Right lobe of liver (tissue), 6 donors: ENCODE measurements around the gene LRRIQ1. TPM values are rescaled to one million over a fixed set of nuclear protein-coding genes. Genes with fewer than 3 reads are reported as not detected.

ENCODE experiments used
- ATAC-seq, 4 donors: fragments of 200-7000 bp; cut with Tn5 transposase; one replicate each; pipeline ENCODE4 v1.9.1; 2020; ENCODE audit warnings: mild to moderate bottlenecking in 4 of 4, moderate library complexity in 4 of 4
- DNase-seq, 3 donors: peaks; one replicate each; pipeline ENCODE4 v3.0.0-alpha.2; 2020
- H3K27ac ChIP-seq, 3 donors: fragments of 200-600 bp; one replicate each; pipeline ENCODE4 v1.8.0; 2022
- H3K27me3 ChIP-seq, 2 donors: fragments of 200-600 bp; one replicate each; pipeline ENCODE4 v1.8.0; 2022
- H3K36me3 ChIP-seq, 4 donors: fragments of 200-600 bp; sonication (generic) in 1 of 4; one replicate each; pipeline versions ENCODE4 v1.5.1 to v1.8.0; 2017 to 2022; ENCODE audit warnings: control low read depth in 1 of 4
- H3K4me1 ChIP-seq, 4 donors: fragments of 200-600 bp; sonication (generic) in 1 of 4; one replicate each; pipeline versions ENCODE4 v1.5.1 to v1.8.0; 2017 to 2022; ENCODE audit warnings: control low read depth in 1 of 4
- H3K4me3 ChIP-seq, 3 donors: fragments of 200-600 bp; one replicate each; pipeline ENCODE4 v1.8.0; 2022
- H3K9me3 ChIP-seq, 4 donors: fragments of 200-600 bp; sonication (generic) in 1 of 4; one replicate each; pipeline versions ENCODE4 v1.5.1 to v1.8.0; 2017 to 2022; ENCODE audit warnings: control low read depth in 1 of 4
- POLR2A ChIP-seq: fragments of 450-650 bp; IDR thresholded peaks from one replicate; pipeline ENCODE4 v1.6.1; 2017; ENCODE audit warnings: antibody characterized with exemption, mild to moderate bottlenecking
- WGBS: methylation state at CpG from one replicate; pipeline ENCODE4 v1.1.6; 2018; ENCODE audit warnings: low coverage, low lambda C conversion rate; ENCODE audit not compliant: insufficient coverage; ENCODE audit errors: missing lambda C conversion rate; 5-methylcytosine and 5-hydroxymethylcytosine counted together
- intact Hi-C, 2 donors: fragments of 100-400 bp; cut with DNase I; formaldehyde crosslinking; loops; one replicate each; pipeline versions ENCODE4 v1.11.2 to v1.14.1; 2022
- total RNA-seq, 6 experiments: library from RNA; depleted of rRNA in 2 of 6; stranded (reverse); fragments of >200 nt in 2 of 6; fragmentation: NEBNext Ultra II Directional in 3 of 6; extraction: Animal tissue kit (Norgen Biotek cat#: 25700) in 3 of 6; gene quantifications; one replicate each; pipeline versions ENCODE4 v1.1.0 to v1.2.4, GENCODE V29; 2016 to 2023
- TF ChIP-seq, protein P1 (sequence below), 4 donors: fragments of 200-600 bp in 3 of 4; fragments of 450-650 bp in 1 of 4; IDR thresholded peaks; one replicate each; pipeline versions ENCODE4 v1.5.1 to v1.8.0; 2016 to 2022; ENCODE audit warnings: antibody characterized with exemption in 4 of 4, mild to moderate bottlenecking in 2 of 4
- donor health status: DM: no; HTN: yes; CAD: no.
- donor health status: DM: no; HTN: no; CAD: no.
- donor health status: DM: no; HTN: no; CAD: no.
- donor health status: DM: no; HTN: yes; CAD: no.
- donor health status: DM: no; HTN: yes; CAD: no.

Gene LRRIQ1
- total RNA-seq, 6 experiments from 2014 or later: 0.04 to 0.23 TPM; not detected in 4

DNA sequence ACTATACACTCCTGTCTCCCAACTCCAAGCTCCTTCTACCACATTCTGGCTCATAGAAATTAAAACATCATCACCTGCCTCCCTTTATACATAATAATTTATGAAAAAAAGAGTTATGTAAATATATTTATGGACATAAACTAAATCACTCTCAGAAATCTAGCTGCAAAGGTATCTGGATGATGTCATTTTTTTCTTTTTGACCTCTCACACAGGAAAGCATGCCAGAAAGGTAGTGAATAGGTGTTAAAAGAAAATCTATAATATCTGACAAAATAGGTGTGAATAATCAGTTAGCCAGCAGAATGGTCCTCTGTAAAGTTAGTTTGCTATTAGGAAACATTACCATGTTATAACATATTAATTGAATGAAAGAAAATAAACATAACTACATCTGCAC lies 7.7 kb downstream of the LRRIQ1 start:
- intact Hi-C loops: no loop called here
- Histone ChIP-seq H3K4me1 (no peaks in the 10 kb centered on the region), H3K27me3 (no peaks in the 10 kb centered on the region), H3K9me3 (no peaks in the 10 kb centered on the region), H3K36me3 (no peaks in the 10 kb centered on the region), H3K4me3 (no peak overlapping the region), H3K27ac (no peak overlapping the region)
- no peak for DNase-seq
- TF ChIP-seq, protein P1, sequence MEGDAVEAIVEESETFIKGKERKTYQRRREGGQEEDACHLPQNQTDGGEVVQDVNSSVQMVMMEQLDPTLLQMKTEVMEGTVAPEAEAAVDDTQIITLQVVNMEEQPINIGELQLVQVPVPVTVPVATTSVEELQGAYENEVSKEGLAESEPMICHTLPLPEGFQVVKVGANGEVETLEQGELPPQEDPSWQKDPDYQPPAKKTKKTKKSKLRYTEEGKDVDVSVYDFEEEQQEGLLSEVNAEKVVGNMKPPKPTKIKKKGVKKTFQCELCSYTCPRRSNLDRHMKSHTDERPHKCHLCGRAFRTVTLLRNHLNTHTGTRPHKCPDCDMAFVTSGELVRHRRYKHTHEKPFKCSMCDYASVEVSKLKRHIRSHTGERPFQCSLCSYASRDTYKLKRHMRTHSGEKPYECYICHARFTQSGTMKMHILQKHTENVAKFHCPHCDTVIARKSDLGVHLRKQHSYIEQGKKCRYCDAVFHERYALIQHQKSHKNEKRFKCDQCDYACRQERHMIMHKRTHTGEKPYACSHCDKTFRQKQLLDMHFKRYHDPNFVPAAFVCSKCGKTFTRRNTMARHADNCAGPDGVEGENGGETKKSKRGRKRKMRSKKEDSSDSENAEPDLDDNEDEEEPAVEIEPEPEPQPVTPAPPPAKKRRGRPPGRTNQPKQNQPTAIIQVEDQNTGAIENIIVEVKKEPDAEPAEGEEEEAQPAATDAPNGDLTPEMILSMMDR (IDR thresholded peaks at IDR 0.05): no peak
- TF ChIP-seq POLR2A: no peak
- no peak for ATAC-seq

DNA sequence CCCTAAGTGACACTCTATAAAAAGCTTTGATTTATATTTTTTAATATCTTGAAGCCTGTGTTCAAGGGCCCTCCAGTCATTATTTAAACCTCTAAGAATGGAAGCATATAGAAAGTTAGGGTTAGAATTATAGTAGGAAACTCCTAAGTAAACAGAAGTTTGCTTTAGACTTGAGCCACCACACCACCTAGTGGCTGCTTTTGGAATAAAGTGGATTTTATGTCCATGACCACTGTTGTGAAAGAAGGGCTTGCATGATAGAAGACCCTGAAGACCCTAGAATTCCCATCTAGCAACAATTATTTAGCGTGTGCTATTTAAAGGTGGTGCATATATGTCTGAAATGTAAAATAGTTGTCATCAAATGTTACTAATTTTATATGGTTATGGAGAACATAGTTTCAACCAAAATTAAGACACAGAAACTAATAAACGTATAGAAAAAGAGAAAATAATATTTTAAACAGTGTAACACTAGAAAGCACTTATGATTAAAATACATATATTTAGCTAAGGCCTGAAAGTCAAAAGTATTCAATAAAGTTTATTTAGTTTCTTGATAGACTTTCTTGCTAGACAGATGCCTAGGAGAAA lies 21.3 kb downstream of the LRRIQ1 start:
- WGBS: 26% methylated on average over 2 of the region's 2 CpGs
- TF ChIP-seq, protein P1 (IDR thresholded peaks at IDR 0.05): peak; percentile 63 to 82 (median 76)
- no peak for TF ChIP-seq POLR2A
- Histone ChIP-seq H3K4me3 (no peak overlapping the region), H3K9me3 (no peaks in the 10 kb centered on the region), H3K27me3 (peaks cover 0 to 2% of the 10 kb centered on the region in 2 donors), H3K27ac (no peak overlapping the region), H3K4me1 (no peaks in the 10 kb centered on the region), H3K36me3 (no peaks in the 10 kb centered on the region)
- intact Hi-C loops: no loop called here
- no peak for DNase-seq
- peak; percentile 62 to 77 (median 75) for ATAC-seq

DNA sequence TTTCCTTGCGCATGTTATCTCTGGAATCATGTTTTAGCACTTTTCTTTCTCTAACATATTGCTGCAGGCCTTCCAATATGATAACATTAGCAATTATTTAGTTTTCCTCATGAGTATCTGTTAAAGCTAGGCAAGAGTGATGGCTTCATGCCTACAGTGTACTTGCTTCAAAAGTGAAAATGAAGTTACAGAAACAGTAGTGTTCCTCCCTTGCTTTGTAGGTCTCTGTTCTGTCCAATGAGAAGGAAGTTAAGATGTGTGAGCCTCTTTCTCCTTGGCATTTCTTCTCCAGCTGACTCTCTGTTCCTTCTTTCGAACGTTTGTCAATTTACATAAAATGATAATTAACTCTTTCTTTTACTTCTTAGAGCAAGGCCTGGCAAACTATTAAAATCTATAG lies 22.2 kb downstream of the LRRIQ1 start:
- Histone ChIP-seq H3K36me3 (no peaks in the 10 kb centered on the region), H3K27ac (no peak overlapping the region), H3K4me1 (no peaks in the 10 kb centered on the region), H3K4me3 (no peak overlapping the region), H3K27me3 (peaks cover 0 to 4% of the 10 kb centered on the region in 2 donors), H3K9me3 (no peaks in the 10 kb centered on the region)
- DNase-seq: no peak
- no peak for TF ChIP-seq POLR2A
- TF ChIP-seq, protein P1 (IDR thresholded peaks at IDR 0.05): no peak
- intact Hi-C loops: no loop called here
- no peak for ATAC-seq
- WGBS: 34% methylated on average over 3 of the region's 3 CpGs

DNA sequence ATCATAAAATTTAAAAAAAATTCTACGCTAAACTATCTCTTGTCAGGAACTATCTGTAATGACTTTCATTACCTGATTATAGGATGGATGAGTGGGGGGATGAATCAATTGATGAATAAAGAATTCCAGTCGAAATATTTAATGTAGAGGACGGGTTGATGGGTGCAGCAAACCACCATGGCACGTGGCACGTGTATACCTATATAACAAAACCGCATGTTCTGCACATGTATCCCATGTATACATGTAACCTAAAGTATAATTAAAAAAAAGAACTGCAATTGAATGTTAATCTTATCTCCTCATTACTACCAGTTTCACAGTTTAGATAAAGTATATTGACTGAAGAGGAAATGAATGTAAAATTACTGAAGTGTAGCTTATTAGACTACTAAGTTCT lies 23.4 kb downstream of the LRRIQ1 start:
- Histone ChIP-seq H3K36me3 (no peaks in the 10 kb centered on the region), H3K4me3 (no peak overlapping the region), H3K4me1 (no peaks in the 10 kb centered on the region), H3K27ac (no peak overlapping the region), H3K9me3 (no peaks in the 10 kb centered on the region), H3K27me3 (peaks cover 0 to 8% of the 10 kb centered on the region in 2 donors)
- DNase-seq: no peak
- no peak for ATAC-seq
- TF ChIP-seq, protein P1 (IDR thresholded peaks at IDR 0.05): no peak
- TF ChIP-seq POLR2A: no peak
- WGBS: 33% methylated on average over 6 of the region's 6 CpGs
- intact Hi-C loops: no loop called here

DNA sequence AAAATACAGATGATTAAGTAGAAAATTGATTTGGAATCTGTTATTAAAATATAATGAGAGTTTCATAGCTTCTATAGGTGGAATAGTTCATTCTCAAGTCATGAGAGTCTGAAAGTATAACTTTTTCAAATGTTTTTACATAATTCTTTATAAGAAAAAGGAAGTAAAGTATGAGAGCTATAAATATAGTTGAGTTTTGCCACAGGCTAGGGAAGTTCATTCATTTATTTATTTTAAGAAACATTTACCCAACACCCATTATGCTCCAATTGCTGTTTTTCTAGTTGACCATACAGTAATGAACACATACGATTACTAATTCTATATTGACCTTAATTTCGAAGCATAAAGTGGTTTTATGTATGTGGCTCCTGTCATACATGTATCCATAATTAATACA lies 24.8 kb downstream of the LRRIQ1 start:
- no peak overlapping the region for H3K4me3 ChIP-seq
- DNase-seq (no peak), ATAC-seq (no peak)
- intact Hi-C loops: no loop called here
- H3K27me3 ChIP-seq: peaks cover 0 to 8% of the 10 kb centered on the region in 2 donors
- no peak overlapping the region for H3K27ac ChIP-seq
- no peaks in the 10 kb centered on the region for H3K36me3 ChIP-seq
- no peak for TF ChIP-seq POLR2A
- TF ChIP-seq, protein P1 (IDR thresholded peaks at IDR 0.05): no peak
- no peaks in the 10 kb centered on the region for H3K9me3 ChIP-seq
- 29% methylated on average over 2 of the region's 2 CpGs for WGBS
- H3K4me1 ChIP-seq: no peaks in the 10 kb centered on the region
